Activated CD4-positive, CD25-positive, alpha-beta regulatory T cell treated with anti-CD3 and anti-CD28 coated beads, Interleukin-2, amount 50 U/mL, for 72 hours (primary cell): ENCODE measurements around the gene YIPF4.
"Not testable (repeated sequence)": the region's sequence is repeated elsewhere in the genome, so short reads cannot be mapped to it uniquely, and the experiment has no call there.

Source experiments
- DNase-seq: peaks from one replicate; pipeline ENCODE4 v3.0.0; 2021

The YIPF4 gene

GRCh38 chr2:32290000-32290339 lies 12.3 kb downstream of the YIPF4 start:
- no peak for DNase-seq

- no peak for DNase-seq
Measured at GRCh38 chr2:32291746-32292145, 14.0 kb downstream of the YIPF4 start.

- not testable (repeated sequence) for DNase-seq
Measured at GRCh38 chr2:32293493-32293892, 15.8 kb downstream of the YIPF4 start.

GRCh38 chr2:32293966-32294562 lies 16.4 kb downstream of the YIPF4 start:
- not testable (repeated sequence) for DNase-seq

GRCh38 chr2:32310577-32310976 lies 32.9 kb downstream of the YIPF4 start:
- no peak for DNase-seq

- DNase-seq = no peak
Measured at GRCh38 chr2:32314886-32315285, 37.2 kb downstream of the YIPF4 start.

GRCh38 chr2:32328679-32329078 lies 51.0 kb downstream of the YIPF4 start:
- DNase-seq = not testable (repeated sequence)

GRCh38 chr2:32329180-32329980 lies 51.7 kb downstream of the YIPF4 start:
- not testable (repeated sequence) for DNase-seq

GRCh38 chr2:32330136-32330535 lies 52.4 kb downstream of the YIPF4 start:
- no peak for DNase-seq

- DNase-seq = no peak
Measured at GRCh38 chr2:32342801-32343200, 65.1 kb downstream of the YIPF4 start.

GRCh38 chr2:32350797-32351196 lies 73.1 kb downstream of the YIPF4 start:
- DNase-seq = not testable (repeated sequence)

- DNase-seq = no peak
Measured at GRCh38 chr2:32355976-32356680, 78.4 kb downstream of the YIPF4 start.

- peak; percentile 98 for DNase-seq
Measured at GRCh38 chr2:32356681-32357317, 79.1 kb downstream of the YIPF4 start, which contains the start of gene BIRC6. BIRC6 (plus strand) TSS chr2:32357023; CDS start chr2:32357162, 139 bp downstream.

GRCh38 chr2:32357318-32358110 lies 79.8 kb downstream of the YIPF4 start:
- no peak for DNase-seq

GRCh38 chr2:32358111-32358482 lies 80.4 kb downstream of the YIPF4 start:
- peak; percentile 34 for DNase-seq

GRCh38 chr2:32360416-32360815 lies 82.7 kb downstream of the YIPF4 start:
- DNase-seq = no peak

GRCh38 chr2:32362997-32363396 lies 85.3 kb downstream of the YIPF4 start:
- not testable (repeated sequence) for DNase-seq

- DNase-seq = no peak
Measured at GRCh38 chr2:32363597-32363996, 85.9 kb downstream of the YIPF4 start.

GRCh38 chr2:32364290-32364689 lies 86.6 kb downstream of the YIPF4 start:
- not testable (repeated sequence) for DNase-seq

GRCh38 chr2:32365679-32366078 lies 88.0 kb downstream of the YIPF4 start:
- not testable (repeated sequence) for DNase-seq
